ENCODE results near the gene GOLIM4. TPM values are rescaled to one million over a fixed set of nuclear protein-coding genes. Genes with fewer than 3 reads are reported as not detected.

GOLIM4 gene
- polyA plus RNA-seq, 2 of the 4 experiments (the other 2 are of a cell fraction) = 22.4 to 23.6 TPM

GRCh38 chr3:167978071-167978470 lies 117.7 kb downstream of the GOLIM4 start:
- whole genome bisulfite sequencing (ENCODE audit: missing lambda C conversion rate) = 43% methylated on average over 3 of the region's 3 CpGs
- H3K4me3 ChIP-seq = no peak overlapping the region
- DNase-seq (ENCODE audit: low read depth in 1 of 2, low spot score in 1 of 2) (no peak), ATAC-seq (no peak), FAIRE-seq (no peak)
- POLR2A ChIA-PET = no interaction called here
- H3K4me1 ChIP-seq = no peaks in the 10 kb centered on the region
- TF ChIP-seq MAZ (IDR thresholded peaks at IDR 0.05; ENCODE audit: borderline replicate concordance, low read depth, low read length) = no peak
- TF ChIP-seq HOXB13 (CRISPR knock-in tag; IDR thresholded peaks at IDR 0.05; ENCODE audit: low read depth) = no peak
- TF ChIP-seq ELK1 (IDR thresholded peaks at IDR 0.05; ENCODE audit: low read depth, low read length) = no peak
- TF ChIP-seq RCOR1 (IDR thresholded peaks at IDR 0.05; ENCODE audit: low read depth, low read length) = no peak
- TF ChIP-seq BHLHE40 (IDR thresholded peaks at IDR 0.05; ENCODE audit: low read depth, low read length) = no peak
- no peak for TF ChIP-seq MYC (IDR thresholded peaks at IDR 0.05; ENCODE audit: borderline replicate concordance, low read length)
- no peak for TF ChIP-seq EHF (CRISPR knock-in tag; IDR thresholded peaks at IDR 0.05)
- TF ChIP-seq RARB (CRISPR knock-in tag; IDR thresholded peaks at IDR 0.05) = no peak
- no peak for TF ChIP-seq HDAC2 (IDR thresholded peaks at IDR 0.05)
- no peak for TF ChIP-seq EP300 (IDR thresholded peaks at IDR 0.05)
- no peak for TF ChIP-seq PHF8 (IDR thresholded peaks at IDR 0.05; ENCODE audit: borderline replicate concordance, low read depth)
- no peak for TF ChIP-seq FOSL2 (IDR thresholded peaks at IDR 0.05)
- TF ChIP-seq FOSL2 (CRISPR knock-in tag; IDR thresholded peaks at IDR 0.05) = no peak
- CTCF ChIA-PET = no interaction called here
- no peaks in the 10 kb centered on the region for H3K9me3 ChIP-seq
- H3K4me2 ChIP-seq = no peak overlapping the region
- no peak overlapping the region for H3K27ac ChIP-seq

GRCh38 chr3:167976516-167977361 lies 119.0 kb downstream of the GOLIM4 start:
- POLR2A ChIA-PET = no interaction called here
- H3K9me3 ChIP-seq = no peaks in the 10 kb centered on the region
- 38% methylated on average over 8 of the region's 8 CpGs for WGBS (ENCODE audit: missing lambda C conversion rate)
- CTCF ChIA-PET = no interaction called here
- no peaks in the 10 kb centered on the region for H3K4me1 ChIP-seq
- no peak overlapping the region for H3K4me2 ChIP-seq
- ATAC-seq = no peak
- DNase-seq (ENCODE audit: low read depth in 1 of 2, low spot score in 1 of 2) = no peak
- FAIRE-seq = no peak
- no peak overlapping the region for H3K4me3 ChIP-seq
- H3K27ac ChIP-seq = no peak overlapping the region
- no peak for TF ChIP-seq CBX8 (IDR thresholded peaks at IDR 0.05)
- no peak for TF ChIP-seq RAD21 (conservative IDR thresholded peaks at IDR 0.05 in 1 of 2, IDR thresholded peaks at IDR 0.05 in 1 of 2)
- no peak for TF ChIP-seq MAZ (IDR thresholded peaks at IDR 0.05; ENCODE audit: borderline replicate concordance, low read depth, low read length)
- no peak for TF ChIP-seq ZNF302 (CRISPR knock-in tag; IDR thresholded peaks at IDR 0.05)

GRCh38 chr3:167973901-167974300 lies 121.8 kb downstream of the GOLIM4 start:
- FAIRE-seq = no peak
- no peak overlapping the region for H3K4me3 ChIP-seq
- DNase-seq (ENCODE audit: low read depth in 1 of 2, low spot score in 1 of 2) = no peak
- H3K27ac ChIP-seq = no peak overlapping the region
- no peak overlapping the region for H3K4me2 ChIP-seq
- ATAC-seq = no peak
- CTCF ChIA-PET = no interaction called here
- TF ChIP-seq FOSB (CRISPR knock-in tag; IDR thresholded peaks at IDR 0.05) = no peak
- no peak for TF ChIP-seq BCL3 (IDR thresholded peaks at IDR 0.05)
- no peak for TF ChIP-seq PHF8 (IDR thresholded peaks at IDR 0.05; ENCODE audit: borderline replicate concordance, low read depth)
- no peak for TF ChIP-seq CEBPB (IDR thresholded peaks at IDR 0.05)
- TF ChIP-seq MAFK (IDR thresholded peaks at IDR 0.05; ENCODE audit: partially characterized antibody) = no peak
- no peak for TF ChIP-seq TFCP2L1 (CRISPR knock-in tag; IDR thresholded peaks at IDR 0.05)
- no peak for TF ChIP-seq ATOH8 (CRISPR knock-in tag; IDR thresholded peaks at IDR 0.05; ENCODE audit: low read depth)
- TF ChIP-seq POLR2AphosphoS2 (conservative IDR thresholded peaks at IDR 0.05; ENCODE audit: low read length) = no peak
- no peaks in the 10 kb centered on the region for H3K4me1 ChIP-seq
- no peaks in the 10 kb centered on the region for H3K9me3 ChIP-seq
- POLR2A ChIA-PET = no interaction called here

All from A549 (cell line).